ENCODE measurements around the gene TMEM54.

The TMEM54 gene

DNA sequence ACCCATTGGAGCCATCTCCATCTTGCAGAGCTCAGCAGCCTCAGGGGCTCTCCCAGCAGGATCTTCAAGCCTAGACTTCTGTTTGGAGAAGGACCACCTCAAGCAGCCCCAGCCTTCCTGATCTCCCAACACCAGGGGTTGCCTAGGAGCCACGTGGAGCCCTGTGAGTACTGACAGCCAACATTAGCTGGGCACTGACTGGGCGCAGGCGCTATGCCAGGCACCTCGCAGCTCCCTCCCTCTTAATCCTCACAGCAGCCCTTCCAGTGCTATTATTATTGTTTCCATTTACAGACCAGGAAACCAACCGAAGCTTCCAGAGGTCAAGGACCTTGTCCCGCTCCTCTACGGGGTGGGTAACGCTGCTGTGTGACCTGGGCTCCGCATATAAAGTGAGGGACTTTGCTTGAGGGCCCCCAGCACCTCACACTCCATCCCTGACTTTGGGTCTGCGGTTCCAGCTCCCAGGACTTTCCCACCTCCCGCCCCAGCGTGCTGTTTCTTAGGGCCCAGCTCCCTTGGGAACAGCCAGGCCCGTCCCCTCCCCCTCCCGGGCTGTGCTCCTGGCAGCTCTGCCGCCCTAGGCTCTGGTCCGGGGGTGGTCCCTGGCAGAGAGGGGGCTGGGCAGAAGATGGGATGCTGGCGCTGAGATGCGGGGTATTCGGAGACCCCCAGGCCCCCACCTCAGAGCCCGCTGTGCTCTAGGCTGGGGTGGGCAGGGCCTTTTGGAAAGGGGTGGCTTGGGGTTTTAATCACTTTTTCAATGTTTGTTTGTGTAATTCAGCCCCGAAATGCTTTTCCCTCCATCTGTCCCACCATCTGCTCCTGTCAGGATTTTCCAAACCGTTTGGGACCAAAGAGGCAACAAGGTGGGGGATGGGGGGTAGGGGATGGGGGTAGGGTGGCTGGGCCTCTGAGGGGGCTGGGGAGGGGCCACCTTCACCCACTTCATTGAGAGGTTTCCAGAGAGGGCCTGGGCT lies 19.0 kb downstream of the TMEM54 start:
- DNase-seq (ENCODE audit: low spot score): no peak

DNA sequence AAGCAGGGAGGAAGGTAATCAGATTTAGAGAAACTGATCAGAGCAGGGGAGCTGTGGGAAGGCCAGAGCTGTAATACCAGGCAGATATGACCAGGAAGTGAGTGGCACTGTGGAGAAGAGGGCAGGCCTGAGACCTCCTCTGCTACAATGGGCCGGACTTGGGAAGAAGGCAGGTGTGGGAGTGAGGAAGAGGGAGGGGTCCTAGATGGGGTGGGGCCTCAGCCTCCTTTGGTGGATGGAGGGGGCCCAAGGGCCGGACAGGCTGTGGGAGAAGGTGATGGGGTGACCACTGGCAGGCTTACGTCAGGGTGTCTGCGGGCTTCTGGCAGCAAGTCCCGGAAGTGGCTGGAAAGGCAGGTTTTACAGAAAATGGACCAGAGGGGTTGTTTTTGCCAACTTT lies 19.9 kb downstream of the TMEM54 start:
- DNase-seq (ENCODE audit: low spot score): no peak

DNA sequence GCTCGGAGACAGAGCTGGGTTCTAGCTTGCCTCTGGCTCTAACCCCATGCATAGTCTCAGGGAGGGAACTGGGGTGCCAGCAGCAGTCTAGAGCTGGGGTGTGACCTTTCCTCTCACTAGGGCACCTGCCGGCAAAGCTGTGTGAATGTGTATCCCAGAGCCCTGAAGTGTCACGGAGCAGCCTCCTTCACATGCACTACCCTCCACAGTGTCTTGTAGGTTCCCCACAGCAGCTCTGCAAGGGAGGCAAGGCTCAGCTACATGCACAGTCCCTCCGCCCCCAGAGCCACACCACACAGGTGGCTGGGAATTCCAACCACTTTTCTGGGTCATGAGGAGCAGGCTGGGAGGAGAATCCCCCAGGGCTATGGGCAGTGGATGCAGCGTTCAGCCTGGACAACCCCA lies 22.6 kb downstream of the TMEM54 start:
- DNase-seq (ENCODE audit: low spot score): no peak

DNA sequence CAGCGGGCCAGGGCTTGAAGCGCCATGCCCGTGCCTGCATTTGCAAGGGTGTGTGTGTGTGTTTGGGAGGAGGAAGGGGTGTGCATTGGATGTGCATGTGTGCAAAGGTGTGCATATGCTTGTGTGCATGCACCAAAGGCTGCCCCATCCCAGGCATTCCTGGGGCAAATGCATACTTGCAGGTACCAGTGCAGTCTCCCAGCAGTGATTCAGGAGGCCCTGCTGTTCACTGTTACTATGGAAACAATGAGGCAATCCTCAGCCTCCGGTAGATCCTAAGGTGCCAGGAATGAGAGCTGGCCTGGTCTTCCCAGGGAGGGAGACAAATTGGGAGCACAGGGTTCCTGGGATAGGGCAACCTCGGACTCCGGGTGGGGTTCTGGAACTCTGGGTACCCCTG lies 23.0 kb downstream of the TMEM54 start:
- DNase-seq (ENCODE audit: low spot score): no peak

DNA sequence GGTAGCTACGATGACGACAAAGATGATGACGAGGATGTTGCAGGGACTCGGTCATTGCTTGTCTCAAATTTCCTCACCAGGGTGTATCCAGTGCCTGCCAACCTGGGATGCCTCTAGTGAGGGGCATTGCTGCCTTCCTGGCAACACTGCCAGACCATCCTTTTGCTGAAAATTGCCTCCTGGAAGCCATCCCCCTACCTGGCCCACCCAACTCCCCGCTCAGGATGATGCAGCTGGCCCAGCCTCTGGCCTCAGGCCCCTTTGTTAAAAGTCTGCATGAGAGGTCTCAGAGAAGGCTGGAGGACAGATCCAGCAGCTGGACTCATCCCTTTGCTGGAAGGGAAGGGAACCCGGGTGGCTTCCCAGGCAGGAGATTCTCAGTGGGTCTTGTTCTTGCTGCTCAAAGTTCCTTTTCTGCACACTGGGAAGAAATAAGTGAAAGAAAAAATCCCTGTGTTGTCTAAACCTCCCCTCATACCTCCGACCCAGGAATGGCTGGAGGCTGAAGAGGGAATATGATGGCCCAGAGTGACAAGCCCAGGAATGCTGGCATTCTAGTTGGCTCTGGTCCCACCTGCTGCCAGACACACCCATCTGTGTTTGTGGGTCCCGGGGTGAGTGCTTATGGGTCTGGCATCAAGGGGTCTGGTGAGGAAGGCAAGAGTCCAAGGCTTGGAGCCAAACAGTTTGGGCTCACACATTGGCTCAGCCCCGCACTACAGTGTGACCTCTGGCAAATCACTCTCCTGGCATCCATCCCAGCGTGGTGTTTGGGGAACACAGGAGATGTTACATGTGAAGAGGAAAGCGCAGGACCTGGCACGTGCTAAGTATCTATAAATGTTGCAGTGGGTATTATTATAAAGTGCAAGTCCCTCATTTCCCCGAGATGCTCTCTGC lies 23.7 kb downstream of the TMEM54 start:
- DNase-seq (ENCODE audit: low spot score): no peak

DNA sequence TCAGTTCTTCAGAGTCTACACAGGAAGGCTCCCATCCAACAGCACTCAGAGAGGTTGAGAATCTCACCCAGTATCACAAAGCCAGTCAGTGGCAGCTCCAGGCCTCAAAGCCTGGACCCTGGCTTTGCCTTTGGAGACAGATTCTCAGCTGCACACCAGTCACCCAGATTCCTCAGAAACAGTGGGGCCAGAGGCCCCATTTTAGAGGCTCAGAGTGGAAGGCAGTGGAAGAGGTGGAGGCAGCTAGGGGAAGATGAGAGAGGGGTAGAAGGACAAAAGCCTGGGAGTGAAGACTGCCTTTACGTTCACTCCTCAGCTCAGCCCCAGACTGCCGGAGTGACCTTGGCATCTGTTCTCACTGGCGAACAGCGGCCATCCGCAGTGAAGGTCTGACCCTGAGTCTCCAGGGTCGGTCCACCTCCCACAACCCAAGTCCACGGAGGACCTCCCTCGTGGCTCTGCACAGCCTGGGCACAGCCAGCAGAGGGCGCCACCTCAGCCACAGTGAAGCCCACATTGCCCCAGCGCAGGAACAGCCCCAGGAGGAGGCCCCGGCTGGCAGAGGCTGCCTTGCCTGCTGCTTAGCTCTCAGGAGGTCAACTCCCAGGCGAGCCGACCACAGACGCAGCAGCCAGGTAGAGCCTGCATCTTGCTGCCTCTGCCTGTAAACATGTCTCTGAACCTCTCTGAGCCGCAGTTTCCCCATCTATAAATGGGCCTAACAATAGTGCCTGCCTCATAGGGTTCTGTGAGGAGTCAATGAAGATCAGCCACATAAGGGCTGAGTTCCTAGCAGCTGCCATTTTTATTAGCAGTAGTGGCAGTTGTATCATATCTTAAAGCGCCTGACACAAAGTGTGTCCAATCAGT lies 24.6 kb downstream of the TMEM54 start:
- DNase-seq (ENCODE audit: low spot score): peak; percentile 62

DNA sequence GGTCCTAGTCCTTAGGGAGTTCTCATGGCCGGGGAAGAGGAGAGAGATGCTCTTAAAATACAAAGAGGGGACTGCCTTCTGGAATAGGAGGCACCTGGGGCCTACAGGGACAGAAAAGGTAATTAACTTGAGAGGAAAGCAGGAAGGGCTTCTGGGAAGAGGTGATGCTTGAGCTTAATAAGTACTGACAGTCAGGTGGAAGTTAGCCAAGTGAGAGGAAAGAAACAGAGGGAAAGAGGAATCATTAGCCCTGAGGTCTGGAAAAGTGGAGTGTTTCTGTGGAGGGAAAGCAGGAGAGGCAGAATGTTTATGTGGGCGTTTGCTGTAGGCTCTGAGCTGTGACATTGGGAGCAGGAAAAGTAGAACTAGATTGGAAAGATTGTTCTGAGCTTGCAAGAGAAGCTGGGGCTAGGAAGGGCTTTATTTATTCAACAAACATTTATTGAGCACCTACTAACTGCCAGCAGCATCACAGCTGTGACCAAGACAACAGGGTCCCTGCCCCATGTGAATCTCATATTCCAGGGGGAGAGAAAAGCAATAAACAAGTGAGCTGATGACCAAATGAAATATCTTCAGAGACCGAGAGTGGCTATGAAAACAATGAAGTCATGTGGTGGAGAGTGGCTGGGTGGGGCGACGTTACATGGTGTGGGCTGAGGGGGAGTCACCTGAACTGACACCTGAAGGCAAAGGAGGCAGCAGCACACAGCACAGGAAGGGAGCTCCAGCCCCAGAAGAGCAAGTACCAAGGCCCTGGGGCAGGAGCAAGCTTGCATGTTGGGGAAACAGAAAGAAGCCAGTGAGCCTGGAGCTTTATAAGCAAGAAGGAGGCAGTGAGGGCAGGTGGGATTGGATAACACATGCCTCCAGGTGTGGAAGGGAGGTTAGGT lies 26.1 kb downstream of the TMEM54 start:
- DNase-seq (ENCODE audit: low spot score): no peak

DNA sequence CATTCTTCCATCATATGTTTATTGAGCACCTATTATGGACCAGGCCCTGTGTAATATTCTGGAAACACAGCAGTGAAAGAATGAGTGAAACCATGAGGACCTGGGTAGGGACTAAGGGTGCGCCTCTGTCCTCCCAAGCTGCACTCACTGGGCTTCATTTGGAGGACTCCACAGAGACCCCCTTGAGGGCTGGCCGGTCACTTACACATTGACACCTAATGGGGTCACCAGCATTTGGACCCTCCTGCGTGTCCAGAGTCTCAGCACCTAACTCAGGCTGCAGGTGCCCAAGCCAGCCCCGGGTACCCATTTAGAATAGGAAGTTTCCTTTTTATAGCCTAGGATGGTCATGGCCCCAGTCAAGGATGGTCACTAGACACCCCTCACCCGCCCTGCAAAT lies 27.7 kb downstream of the TMEM54 start:
- no peak for DNase-seq (ENCODE audit: low spot score)

DNA sequence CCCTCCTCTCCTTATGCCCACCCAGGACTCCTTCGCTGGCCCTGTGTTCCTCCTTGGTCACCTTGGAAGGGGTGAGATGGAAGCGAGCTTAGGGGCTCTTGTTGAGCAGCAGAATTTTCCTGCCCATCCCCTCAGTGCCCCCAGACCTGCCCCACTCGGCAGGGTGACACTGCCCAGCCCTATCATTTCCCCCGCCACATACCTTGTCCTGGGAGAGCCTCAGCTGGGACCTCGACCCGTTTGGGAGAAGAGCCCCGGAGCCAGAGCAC lies 29.1 kb downstream of the TMEM54 start:
- no peak for DNase-seq (ENCODE audit: low spot score)

DNA sequence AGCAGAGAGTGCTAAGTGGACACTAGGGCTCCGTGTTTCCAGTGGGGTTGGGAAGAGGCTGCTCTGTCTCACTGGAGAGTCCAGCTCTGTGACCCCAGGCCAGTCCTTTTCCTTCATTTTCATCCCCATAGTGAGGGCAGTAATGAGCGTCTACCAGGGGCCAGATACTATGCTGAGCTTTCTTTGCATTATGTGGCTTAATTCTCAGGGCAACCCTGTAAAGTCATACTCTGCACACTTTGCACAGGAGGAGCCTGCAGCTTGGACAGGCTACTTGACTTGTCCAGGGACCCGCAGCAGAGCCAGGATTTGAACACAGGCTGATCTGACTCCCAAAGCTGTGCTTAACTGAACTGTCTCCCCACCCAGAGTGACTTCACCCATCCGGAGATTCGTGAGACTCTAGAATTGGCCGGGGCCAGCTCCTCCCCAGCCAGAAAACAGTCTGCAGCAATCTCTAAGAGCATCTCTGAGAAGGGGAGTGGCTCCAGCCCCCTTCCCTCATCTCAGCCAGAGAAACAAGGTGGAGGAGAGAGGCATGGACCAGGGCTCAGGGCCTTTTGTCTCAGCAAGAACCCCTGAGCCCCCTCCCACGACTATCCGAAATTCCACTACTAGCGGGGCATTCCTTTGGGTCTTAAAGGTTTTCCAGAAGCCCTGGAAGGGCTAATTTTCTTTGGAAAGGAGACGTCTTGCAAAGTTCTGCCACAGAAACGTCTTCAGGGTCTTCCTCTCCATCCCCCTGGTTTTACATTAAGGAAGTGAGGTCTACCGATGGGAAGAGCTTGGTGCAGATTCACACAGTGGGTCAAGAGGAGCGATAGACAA lies 29.6 kb downstream of the TMEM54 start:
- DNase-seq (ENCODE audit: low spot score): no peak

DNA sequence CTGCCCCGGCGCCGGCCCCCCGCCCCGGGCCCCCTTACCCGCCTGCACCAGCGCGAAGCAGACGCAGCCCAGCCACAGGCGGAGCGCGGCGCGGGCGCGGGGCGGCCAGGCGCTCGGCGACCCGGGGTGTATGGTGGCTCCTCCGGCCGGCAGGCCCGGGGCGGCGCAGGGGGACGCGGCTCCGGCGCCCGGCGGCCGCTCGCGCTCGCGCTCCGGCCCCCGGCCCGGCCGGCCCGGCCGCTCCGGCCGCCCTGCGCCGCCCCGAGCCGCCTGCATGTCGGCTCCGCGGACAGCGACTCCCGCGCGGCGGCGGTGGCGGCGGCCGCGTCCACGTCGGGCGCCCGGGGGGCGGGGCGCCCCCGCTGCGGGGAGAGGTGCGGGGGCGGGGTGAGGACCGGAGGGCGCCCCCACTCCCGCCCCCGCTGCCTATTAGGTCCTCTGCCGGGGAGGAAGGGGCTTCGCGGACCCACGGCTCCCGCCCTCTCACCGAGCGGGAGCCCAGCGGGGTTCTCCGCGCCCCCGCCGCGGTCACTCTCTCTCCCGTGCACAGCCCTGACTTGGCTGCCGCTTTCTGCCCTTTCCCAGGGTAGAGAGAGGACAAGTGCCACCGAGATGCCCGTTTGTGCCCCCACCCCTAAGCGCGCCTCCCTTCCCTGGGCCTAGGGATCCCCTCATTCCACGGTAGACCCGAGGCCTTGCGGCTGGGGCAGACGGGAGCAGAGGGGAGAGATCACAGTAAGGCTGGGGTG lies 30.4 kb downstream of the TMEM54 start, which contains the start of gene FNDC5:
Gene FNDC5, minus strand, starts transcription at position 298 of the 749 bp plus-strand sequence.
- no peak for DNase-seq (ENCODE audit: low spot score)

DNA sequence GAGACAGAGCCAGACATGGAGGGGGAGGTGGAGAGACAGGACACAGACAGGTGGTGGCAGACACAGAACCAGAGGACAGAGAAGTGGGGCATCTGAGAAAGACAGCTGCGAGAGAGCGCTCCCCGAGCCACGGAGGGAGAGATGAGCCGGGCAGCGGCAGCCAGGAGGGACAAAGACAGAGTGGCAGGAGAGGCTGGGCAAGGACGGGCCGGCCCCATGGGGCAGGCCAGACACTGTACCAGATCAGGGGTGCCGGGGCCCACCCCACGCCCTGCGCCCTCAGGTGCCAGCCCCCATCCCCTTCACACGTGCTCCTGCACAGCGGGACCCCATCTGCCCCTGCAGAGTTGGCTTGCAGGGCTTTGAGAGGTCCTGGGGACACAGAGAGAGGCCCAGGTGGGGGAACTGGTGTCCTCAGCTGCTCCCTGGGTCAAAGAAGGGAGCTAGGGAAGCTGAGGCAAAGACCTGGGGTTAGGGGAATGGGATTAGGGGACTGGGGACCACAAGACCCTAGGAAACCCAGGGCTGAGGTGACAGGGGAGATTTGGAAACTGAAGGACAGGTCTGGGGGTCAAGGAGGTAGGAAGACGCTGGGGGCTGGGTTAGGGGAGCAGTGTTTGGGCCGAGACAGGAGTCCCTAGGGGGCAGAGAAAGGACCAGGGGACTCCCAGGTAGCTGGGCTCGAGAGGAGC lies 31.1 kb downstream of the TMEM54 start:
- DNase-seq (ENCODE audit: low spot score): no peak

DNA sequence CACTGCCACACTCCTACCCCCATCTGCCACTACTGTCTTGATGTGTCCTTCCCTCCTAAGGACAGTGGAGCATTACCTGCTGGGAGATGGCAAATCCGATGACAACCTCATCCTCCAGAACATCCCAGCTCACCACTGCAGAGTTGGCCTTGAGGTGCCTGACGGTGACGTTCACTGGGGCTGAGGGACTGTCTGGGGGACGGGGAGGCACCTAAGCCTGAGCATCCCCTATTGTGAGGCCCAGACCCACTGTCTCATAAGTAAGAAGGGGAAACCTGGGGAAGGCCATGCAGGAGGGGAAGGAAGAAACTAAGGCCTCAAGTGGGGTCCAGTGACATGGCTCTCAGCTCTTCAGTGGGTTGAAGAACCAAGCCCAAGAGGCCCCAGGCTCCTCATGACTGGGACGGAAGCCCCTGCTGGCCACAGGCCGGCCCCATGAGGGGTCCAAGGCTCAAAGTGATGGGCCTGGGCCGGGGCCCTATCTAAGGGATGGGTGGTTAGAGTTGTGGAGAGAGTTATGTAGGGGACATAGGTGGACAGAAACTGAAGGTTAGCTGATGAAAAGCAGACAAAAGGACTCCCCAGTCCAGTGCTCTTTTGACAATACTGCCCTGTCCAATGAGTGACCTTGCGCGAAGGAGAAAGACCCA lies 32.3 kb downstream of the TMEM54 start:
- DNase-seq (ENCODE audit: low spot score): no peak

DNA sequence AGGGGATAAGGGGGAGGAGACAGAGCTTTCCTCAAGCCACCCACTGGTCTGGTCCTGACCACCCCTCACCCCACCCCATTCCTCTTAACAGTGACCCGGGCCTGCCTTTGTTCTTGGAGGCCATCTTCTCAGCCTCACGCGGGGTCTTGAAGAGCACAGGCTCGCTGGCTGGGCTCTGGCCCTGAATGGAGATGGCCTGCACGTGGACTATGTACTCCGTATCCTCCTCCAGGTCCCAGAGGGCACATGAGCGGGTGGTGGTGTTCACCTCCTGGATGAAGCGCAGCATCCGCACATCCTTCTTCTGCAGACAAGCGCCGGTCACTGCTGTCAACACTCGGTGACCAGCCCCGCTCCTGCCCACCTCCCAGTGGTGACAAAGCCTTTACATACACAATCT lies 33.1 kb downstream of the TMEM54 start:
- no peak for DNase-seq (ENCODE audit: low spot score)

DNA sequence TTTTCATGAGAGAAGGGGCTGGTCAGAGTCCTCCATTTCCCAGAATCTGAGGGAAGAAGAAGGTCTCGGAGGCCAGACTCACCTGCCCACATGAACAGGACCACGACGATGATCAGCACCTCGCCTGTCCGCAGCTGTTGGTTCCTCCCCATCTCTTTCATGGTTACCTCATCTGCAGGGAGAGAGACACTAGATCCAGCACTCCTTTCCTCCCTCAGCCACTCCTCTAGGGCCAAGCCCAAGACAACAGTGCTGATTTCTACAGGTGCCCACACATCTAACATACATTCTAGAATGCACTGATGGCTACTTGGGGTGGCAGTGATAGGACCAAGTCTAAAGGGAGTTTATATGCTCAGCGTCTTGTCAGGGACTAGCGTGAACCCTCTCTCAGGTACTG lies 33.5 kb downstream of the TMEM54 start:
- no peak for DNase-seq (ENCODE audit: low spot score)

DNA sequence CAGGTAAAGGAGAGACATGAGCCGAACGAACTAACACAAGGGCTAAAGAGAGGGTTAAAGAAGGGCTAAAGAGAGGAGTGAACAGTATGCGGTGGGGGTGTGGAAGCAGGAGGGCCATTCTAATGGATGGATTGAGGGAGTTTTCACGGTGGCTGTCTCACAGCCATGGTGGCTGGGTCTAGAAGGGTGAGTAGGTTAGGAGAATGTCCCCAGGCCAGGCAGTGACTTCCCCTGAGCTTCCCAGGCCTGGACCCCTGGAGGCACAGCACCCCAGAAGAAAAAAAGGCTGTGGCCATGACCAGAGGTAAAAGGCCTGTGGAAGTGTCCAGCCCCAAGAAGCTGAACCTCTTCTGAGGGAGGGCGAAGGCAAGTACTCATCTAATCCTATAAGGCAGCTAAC lies 34.0 kb downstream of the TMEM54 start:
- DNase-seq (ENCODE audit: low spot score): no peak

DNA sequence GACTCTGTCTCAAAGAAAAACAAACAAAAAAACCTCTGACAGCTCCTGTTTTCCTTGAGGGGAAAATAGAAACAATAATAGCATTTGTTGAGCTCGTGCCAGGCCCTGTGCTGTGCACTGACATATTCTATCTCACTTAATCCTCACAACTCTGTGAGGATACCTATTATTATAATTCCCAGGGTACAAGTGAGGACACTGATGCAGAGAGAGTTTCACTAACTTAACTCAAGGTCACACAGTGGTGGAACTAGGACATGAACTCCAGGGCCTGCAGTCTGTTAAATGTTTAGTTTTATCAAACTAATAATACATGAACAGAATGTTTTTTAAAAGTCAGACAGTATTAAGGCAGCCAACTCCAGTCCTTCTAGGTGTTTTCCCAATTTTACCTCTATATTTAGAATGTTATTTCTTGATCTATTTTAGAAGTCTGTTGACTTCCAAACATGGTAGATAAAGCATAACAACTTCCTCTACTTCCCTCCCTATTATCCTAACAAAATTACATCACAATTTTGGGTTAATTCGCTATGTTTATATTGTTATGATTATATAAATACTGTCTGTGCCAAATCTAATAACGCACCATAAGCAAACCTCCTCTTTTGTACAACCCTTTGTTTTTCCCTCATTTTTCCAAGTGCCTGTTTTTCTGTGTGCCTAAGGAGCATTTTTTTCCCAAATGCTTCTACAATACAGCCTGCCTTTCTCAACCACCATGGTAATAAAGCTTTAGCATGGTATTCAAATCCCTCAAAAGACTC lies 35.4 kb downstream of the TMEM54 start:
- DNase-seq (ENCODE audit: low spot score): no peak
